ENCODE measurements around the gene NOL6.

NOL6 gene

DNA sequence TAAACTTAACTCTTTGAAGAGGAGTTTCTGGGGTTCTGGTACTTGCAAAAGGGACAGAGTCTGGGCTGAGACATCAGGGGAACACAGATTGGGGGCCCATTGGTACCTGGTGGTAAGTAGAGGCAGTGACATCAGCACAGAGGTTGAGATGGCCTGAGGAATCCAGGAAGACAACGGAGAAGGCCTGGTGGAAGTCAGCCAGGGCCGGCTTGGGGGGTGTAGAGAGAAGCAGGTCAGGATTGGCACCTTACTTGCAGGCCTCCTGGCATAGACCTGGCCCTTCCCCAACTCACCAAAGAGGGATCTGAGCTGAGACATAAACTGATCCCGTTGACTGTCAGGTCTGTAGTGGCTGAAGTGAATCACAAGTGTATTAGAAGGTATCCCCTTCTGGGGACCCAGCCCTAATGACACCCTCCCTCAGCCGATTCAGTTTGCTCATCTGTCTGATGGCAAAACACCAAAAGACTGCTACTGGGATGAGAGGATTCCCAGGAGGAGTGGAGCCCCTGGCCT lies 5.5 kb downstream of the NOL6 start:
- TF ChIP-seq, protein P1, sequence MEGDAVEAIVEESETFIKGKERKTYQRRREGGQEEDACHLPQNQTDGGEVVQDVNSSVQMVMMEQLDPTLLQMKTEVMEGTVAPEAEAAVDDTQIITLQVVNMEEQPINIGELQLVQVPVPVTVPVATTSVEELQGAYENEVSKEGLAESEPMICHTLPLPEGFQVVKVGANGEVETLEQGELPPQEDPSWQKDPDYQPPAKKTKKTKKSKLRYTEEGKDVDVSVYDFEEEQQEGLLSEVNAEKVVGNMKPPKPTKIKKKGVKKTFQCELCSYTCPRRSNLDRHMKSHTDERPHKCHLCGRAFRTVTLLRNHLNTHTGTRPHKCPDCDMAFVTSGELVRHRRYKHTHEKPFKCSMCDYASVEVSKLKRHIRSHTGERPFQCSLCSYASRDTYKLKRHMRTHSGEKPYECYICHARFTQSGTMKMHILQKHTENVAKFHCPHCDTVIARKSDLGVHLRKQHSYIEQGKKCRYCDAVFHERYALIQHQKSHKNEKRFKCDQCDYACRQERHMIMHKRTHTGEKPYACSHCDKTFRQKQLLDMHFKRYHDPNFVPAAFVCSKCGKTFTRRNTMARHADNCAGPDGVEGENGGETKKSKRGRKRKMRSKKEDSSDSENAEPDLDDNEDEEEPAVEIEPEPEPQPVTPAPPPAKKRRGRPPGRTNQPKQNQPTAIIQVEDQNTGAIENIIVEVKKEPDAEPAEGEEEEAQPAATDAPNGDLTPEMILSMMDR (IDR thresholded peaks at IDR 0.05) = no peak
- H3K4me3 ChIP-seq = no peak overlapping the region
- no peak overlapping the region for H3K27ac ChIP-seq
- no peak for DNase-seq (ENCODE audit: low spot score)

GRCh38 chr9:33467526-33467925 lies 6.2 kb downstream of the NOL6 start:
- H3K4me3 ChIP-seq = no peak overlapping the region
- no peak for DNase-seq (ENCODE audit: low spot score)
- no peak overlapping the region for H3K27ac ChIP-seq
- TF ChIP-seq, protein P1 (IDR thresholded peaks at IDR 0.05) = no peak

- no peak overlapping the region for H3K4me3 ChIP-seq
- TF ChIP-seq, protein P1 (IDR thresholded peaks at IDR 0.05) = peak; percentile 89
- H3K27ac ChIP-seq = no peak overlapping the region
- no peak for DNase-seq (ENCODE audit: low spot score)
Observed at GRCh38 chr9:33466565-33467495, 6.9 kb downstream of the NOL6 start.

DNA sequence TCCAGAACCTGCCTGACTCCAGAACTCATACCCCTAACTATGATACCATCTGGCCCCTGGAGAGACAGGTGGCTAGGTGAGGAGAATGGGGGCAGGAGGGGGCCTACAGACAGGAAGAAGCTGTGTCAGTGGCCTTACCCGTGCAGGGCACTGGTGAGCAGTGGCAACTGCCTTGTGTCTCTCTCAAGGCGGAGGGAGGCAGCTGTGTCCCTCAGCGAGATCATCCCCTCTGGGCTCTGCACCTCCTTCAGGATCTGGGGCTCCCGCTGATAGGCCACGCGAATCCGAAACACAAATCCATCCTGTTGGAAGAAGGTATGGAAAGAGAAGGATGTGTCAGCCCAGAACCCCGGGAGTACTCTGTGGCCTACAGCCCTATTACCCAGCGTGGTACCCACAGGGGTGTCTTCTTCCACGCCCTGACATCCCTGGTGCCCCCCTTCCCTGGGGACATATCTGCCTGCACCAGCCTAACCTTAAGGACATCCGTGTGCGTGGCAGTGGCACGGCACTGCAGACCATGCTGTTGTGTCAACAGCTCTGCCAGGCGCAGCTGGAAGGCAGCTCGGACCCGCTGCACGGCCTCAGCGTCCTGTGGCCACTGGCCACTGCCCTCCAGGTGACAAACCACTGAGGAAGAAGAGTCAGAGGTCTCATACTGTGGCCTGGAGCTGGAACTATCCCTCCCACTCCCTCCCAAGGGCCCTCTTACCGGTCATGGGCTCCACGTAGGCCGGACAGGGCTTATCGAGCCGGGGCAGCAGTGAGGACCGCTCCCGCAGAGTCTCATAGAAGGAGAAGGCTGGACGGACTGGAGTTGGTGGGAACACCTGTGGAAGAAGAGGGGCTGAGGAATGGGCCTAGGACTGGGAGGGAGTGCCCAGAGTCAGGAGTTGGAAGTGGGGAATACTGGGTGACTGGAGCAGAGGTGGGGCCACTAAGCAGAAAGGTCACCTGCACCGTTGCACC lies 7.8 kb downstream of the NOL6 start:
- Histone ChIP-seq H3K27ac (no peak overlapping the region), H3K4me3 (no peak overlapping the region)
- DNase-seq (ENCODE audit: low spot score) = no peak
- TF ChIP-seq, protein P1 (IDR thresholded peaks at IDR 0.05) = no peak

DNA sequence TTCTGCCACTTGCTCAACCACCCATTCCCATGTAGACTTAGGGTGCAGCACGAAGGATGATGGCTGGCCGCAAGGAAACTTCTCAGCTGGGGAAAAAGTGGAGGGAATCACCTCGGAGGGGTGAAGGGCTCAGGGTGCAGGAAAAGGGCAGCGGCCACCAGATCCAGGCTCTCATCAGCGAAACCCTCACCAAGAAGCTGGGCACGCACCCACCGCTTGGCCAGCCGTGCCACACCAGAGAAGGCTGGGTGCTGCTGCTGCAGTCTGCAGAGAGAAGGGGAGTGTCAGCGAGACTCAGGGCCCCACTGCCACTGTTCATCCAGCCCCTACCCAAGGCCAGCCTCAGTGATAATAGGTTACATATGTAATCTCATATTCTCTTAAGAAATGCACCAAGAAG lies 8.6 kb downstream of the NOL6 start:
- no peak for DNase-seq (ENCODE audit: low spot score)
- TF ChIP-seq, protein P1 (IDR thresholded peaks at IDR 0.05) = no peak
- Histone ChIP-seq H3K27ac (no peak overlapping the region), H3K4me3 (no peak overlapping the region)

GRCh38 chr9:33464045-33464636 lies 9.6 kb downstream of the NOL6 start:
- TF ChIP-seq, protein P1 (IDR thresholded peaks at IDR 0.05) = no peak
- H3K27ac ChIP-seq = no peak overlapping the region
- no peak overlapping the region for H3K4me3 ChIP-seq
- DNase-seq (ENCODE audit: low spot score) = no peak
